ENCODE results near the gene WAS. TPM values are rescaled to one million over a fixed set of nuclear protein-coding genes. Genes with fewer than 3 reads are reported as not detected.

The WAS gene
- total RNA-seq, 1 donor from 2014 or later = 0.48 TPM

- DNase-seq (ENCODE audit: low spot score) = no peak
Observed at GRCh38 chrX:48711162-48711928, 27.7 kb downstream of the WAS start.

- DNase-seq (ENCODE audit: low spot score) = no peak
Observed at GRCh38 chrX:48711929-48712505, 28.4 kb downstream of the WAS start.

GRCh38 chrX:48713847-48714246 is 30.2 kb downstream of the WAS start:
- DNase-seq (ENCODE audit: low spot score) = no peak

GRCh38 chrX:48714573-48714972 is 31.0 kb downstream of the WAS start:
- peak; percentile 83 for DNase-seq (ENCODE audit: low spot score)

- peak; percentile 50 for DNase-seq (ENCODE audit: low spot score)
Observed at GRCh38 chrX:48715072-48715471, 31.5 kb downstream of the WAS start.

- DNase-seq (ENCODE audit: low spot score) = no peak
Observed at GRCh38 chrX:48715876-48716502, 32.4 kb downstream of the WAS start.

- no peak for DNase-seq (ENCODE audit: low spot score)
Observed at GRCh38 chrX:48719958-48720357, 36.4 kb downstream of the WAS start.

GRCh38 chrX:48720577-48721250 is 37.1 kb downstream of the WAS start:
- no peak for DNase-seq (ENCODE audit: low spot score)

GRCh38 chrX:48721916-48722315 is 38.3 kb downstream of the WAS start:
- no peak for DNase-seq (ENCODE audit: low spot score)

- no peak for DNase-seq (ENCODE audit: low spot score)
Observed at GRCh38 chrX:48726596-48726995, 43.0 kb downstream of the WAS start.

- DNase-seq (ENCODE audit: low spot score) = no peak
Observed at GRCh38 chrX:48728653-48729052, 45.1 kb downstream of the WAS start.

- DNase-seq (ENCODE audit: low spot score) = no peak
Observed at GRCh38 chrX:48736303-48736702, 52.7 kb downstream of the WAS start.

- DNase-seq (ENCODE audit: low spot score) = no peak
Observed at GRCh38 chrX:48736878-48737212, 53.2 kb downstream of the WAS start.

GRCh38 chrX:48737213-48737938 is 53.8 kb downstream of the WAS start:
- peak; percentile 98 for DNase-seq (ENCODE audit: low spot score)

GRCh38 chrX:48737940-48738339 is 54.3 kb downstream of the WAS start:
- no peak for DNase-seq (ENCODE audit: low spot score)

Other genes starting within 250 kb of the WAS start
- 35.2 TPM for gene SLC38A5, start 213.5 kb upstream of the WAS start, total RNA-seq (ENCODE audit: insufficient read depth, low replicate concordance)
- 27.7 TPM for gene FTSJ1, start 207.6 kb upstream of the WAS start, total RNA-seq (ENCODE audit: insufficient read depth, low replicate concordance)
- gene PORCN, start 174.8 kb upstream of the WAS start, total RNA-seq (ENCODE audit: insufficient read depth, low replicate concordance) = 1.7 TPM
- 13.7 TPM for gene EBP, start 162.0 kb upstream of the WAS start, total RNA-seq (ENCODE audit: insufficient read depth, low replicate concordance)
- 2.2 TPM for gene TBC1D25, start 144.1 kb upstream of the WAS start, total RNA-seq (ENCODE audit: insufficient read depth, low replicate concordance)
- gene RBM3, start 109.3 kb upstream of the WAS start, total RNA-seq (ENCODE audit: insufficient read depth, low replicate concordance) = 165 TPM
- gene WDR13, start 86.3 kb upstream of the WAS start, total RNA-seq (ENCODE audit: insufficient read depth, low replicate concordance) = 64.0 TPM
- 4.6 TPM for gene SUV39H1, start 12.9 kb downstream of the WAS start, total RNA-seq (ENCODE audit: insufficient read depth, low replicate concordance)
- not detected for gene GLOD5, start 77.9 kb downstream of the WAS start, total RNA-seq (ENCODE audit: insufficient read depth, low replicate concordance)
- gene GATA1, start 102.8 kb downstream of the WAS start, total RNA-seq (ENCODE audit: insufficient read depth, low replicate concordance) = not detected
- gene HDAC6, start 118.3 kb downstream of the WAS start, total RNA-seq (ENCODE audit: insufficient read depth, low replicate concordance) = 53.7 TPM
- gene ERAS, start 142.7 kb downstream of the WAS start, total RNA-seq (ENCODE audit: insufficient read depth, low replicate concordance) = 5.3 TPM
- not detected for gene PCSK1N, start 151.8 kb downstream of the WAS start, total RNA-seq (ENCODE audit: insufficient read depth, low replicate concordance)
- 25.3 TPM for gene TIMM17B, start 214.0 kb downstream of the WAS start, total RNA-seq (ENCODE audit: insufficient read depth, low replicate concordance)
- gene PQBP1, start 214.1 kb downstream of the WAS start, total RNA-seq (ENCODE audit: insufficient read depth, low replicate concordance) = 20.2 TPM
- gene SLC35A2, start 227.8 kb downstream of the WAS start, total RNA-seq (ENCODE audit: insufficient read depth, low replicate concordance) = 13.7 TPM
- gene PIM2, start 235.2 kb downstream of the WAS start, total RNA-seq (ENCODE audit: insufficient read depth, low replicate concordance) = 7.9 TPM

Data from umbilical cord (tissue), 2 donors.